ENCODE measurements around the gene TMOD2. TPM values are rescaled to one million over a fixed set of nuclear protein-coding genes. Genes with fewer than 3 reads are reported as not detected.
A peak's percentile ranks its signal among the peaks of the same experiment; 100 is the strongest.

The TMOD2 gene
- total and polyA plus RNA-seq, 2 donors (not counting 1 experiment from before 2014, with no cell fraction given), result 7.0 to 11.2 TPM

DNA sequence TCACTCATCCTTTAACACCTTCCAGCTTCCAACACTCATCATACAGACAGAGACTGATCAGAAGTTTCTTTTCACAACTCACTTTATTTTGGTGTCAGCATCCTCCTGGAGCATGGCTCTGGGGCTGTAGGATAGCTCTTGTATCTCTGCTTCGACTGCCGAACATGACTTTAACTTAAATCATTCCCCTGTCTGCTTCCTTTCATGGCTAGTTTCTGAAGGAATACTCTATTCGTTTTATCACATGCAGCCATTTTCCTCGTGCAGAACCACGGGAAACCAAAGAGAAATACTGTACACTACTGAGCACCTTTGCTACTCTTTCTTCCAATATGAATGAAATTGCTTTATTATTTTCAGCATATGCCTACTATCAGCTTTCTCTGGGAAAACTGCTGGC is 2.1 kb upstream of the TMOD2 start:
- Histone ChIP-seq H3K27me3 (ENCODE audit: control insufficient read depth, insufficient read depth, low read length) (peaks cover 20% of the 10 kb centered on the region), H3K4me2 (ENCODE audit: extremely low read depth, insufficient read depth, low read length) (no peak overlapping the region)

DNA sequence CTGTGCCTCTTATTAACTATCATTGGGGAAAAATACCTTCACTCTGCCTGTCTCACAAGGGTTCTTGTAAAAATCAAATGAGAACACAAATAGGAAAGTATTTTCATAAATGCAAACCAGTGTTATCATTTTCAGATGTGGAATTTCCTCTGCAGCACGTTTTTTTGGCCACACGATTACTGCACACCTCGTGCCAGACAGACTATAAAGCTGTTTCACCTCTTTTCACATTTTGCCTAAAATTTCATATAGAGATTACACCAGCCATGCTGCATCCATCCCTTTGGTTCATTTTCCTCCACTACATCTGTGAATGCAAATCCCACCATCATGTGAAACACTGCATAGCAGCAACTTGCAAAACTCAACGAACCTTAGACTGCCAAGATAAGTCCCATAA is 1.2 kb upstream of the TMOD2 start:
- Histone ChIP-seq H3K27ac (ENCODE audit: insufficient read depth, low read length) (no peak overlapping the region), H3K27me3 (ENCODE audit: control insufficient read depth, insufficient read depth, low read length) (peaks cover 20% of the 10 kb centered on the region), H3K9me3 (ENCODE audit: control insufficient read depth, insufficient read depth, low read depth, low read length) (no peaks in the 10 kb centered on the region), H3K79me2 (ENCODE audit: control insufficient read depth, insufficient read depth, low read length) (no peaks in the 10 kb centered on the region), H3K9ac (ENCODE audit: insufficient read depth, low read length) (no peak overlapping the region), H2AFZ (ENCODE audit: low read length) (no peak overlapping the region), H3K4me2 (ENCODE audit: extremely low read depth, insufficient read depth, low read length) (no peak overlapping the region), H3K4me1 (ENCODE audit: control insufficient read depth, extremely low read depth, insufficient read depth, low read length) (no peaks in the 10 kb centered on the region), H4K20me1 (ENCODE audit: control insufficient read depth, extremely low read depth, insufficient read depth, low read length) (no peaks in the 10 kb centered on the region), H3K36me3 (ENCODE audit: control insufficient read depth, insufficient read depth, low read length) (no peaks in the 10 kb centered on the region), H3K4me3 (replicated peaks in 1 of 4; ENCODE audit: control extremely low read depth in 1 of 4, insufficient read depth in 1 of 4, low read depth in 3 of 4, low read length in 4 of 4) (no peak overlapping the region)
- TF ChIP-seq, protein P1, sequence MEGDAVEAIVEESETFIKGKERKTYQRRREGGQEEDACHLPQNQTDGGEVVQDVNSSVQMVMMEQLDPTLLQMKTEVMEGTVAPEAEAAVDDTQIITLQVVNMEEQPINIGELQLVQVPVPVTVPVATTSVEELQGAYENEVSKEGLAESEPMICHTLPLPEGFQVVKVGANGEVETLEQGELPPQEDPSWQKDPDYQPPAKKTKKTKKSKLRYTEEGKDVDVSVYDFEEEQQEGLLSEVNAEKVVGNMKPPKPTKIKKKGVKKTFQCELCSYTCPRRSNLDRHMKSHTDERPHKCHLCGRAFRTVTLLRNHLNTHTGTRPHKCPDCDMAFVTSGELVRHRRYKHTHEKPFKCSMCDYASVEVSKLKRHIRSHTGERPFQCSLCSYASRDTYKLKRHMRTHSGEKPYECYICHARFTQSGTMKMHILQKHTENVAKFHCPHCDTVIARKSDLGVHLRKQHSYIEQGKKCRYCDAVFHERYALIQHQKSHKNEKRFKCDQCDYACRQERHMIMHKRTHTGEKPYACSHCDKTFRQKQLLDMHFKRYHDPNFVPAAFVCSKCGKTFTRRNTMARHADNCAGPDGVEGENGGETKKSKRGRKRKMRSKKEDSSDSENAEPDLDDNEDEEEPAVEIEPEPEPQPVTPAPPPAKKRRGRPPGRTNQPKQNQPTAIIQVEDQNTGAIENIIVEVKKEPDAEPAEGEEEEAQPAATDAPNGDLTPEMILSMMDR (conservative IDR thresholded peaks at IDR 0.05 in 1 of 2, IDR thresholded peaks at IDR 0.05 in 1 of 2; ENCODE audit: low read depth in 1 of 2, low read length in 2 of 2), result no peak
- TF ChIP-seq EZH2 (IDR thresholded peaks at IDR 0.05; ENCODE audit: low read length, missing control alignments), result no peak
- DNase-seq (ENCODE audit: low read depth in 2 of 2), result no peak

More for the DNA sequence above, 2.1 kb upstream of the TMOD2 start:
- TF ChIP-seq, protein P1 (conservative IDR thresholded peaks at IDR 0.05 in 1 of 2, IDR thresholded peaks at IDR 0.05 in 1 of 2; ENCODE audit: low read depth in 1 of 2, low read length in 2 of 2), result no peak
- no peak for TF ChIP-seq EZH2 (IDR thresholded peaks at IDR 0.05; ENCODE audit: low read length, missing control alignments)
- H3K9me3 ChIP-seq (ENCODE audit: control insufficient read depth, insufficient read depth, low read depth, low read length), result no peaks in the 10 kb centered on the region
- H2AFZ ChIP-seq (ENCODE audit: low read length), result no peak overlapping the region
- no peaks in the 10 kb centered on the region for H3K36me3 ChIP-seq (ENCODE audit: control insufficient read depth, insufficient read depth, low read length)
- no peaks in the 10 kb centered on the region for H4K20me1 ChIP-seq (ENCODE audit: control insufficient read depth, extremely low read depth, insufficient read depth, low read length)
- no peak overlapping the region for H3K9ac ChIP-seq (ENCODE audit: insufficient read depth, low read length)
- no peak for DNase-seq (ENCODE audit: low read depth in 2 of 2)
- no peak overlapping the region for H3K4me3 ChIP-seq (replicated peaks in 1 of 4; ENCODE audit: control extremely low read depth in 1 of 4, insufficient read depth in 1 of 4, low read depth in 3 of 4, low read length in 4 of 4)
- no peak overlapping the region for H3K27ac ChIP-seq (ENCODE audit: insufficient read depth, low read length)
- H3K79me2 ChIP-seq (ENCODE audit: control insufficient read depth, insufficient read depth, low read length), result no peaks in the 10 kb centered on the region
- H3K4me1 ChIP-seq (ENCODE audit: control insufficient read depth, extremely low read depth, insufficient read depth, low read length), result no peaks in the 10 kb centered on the region

DNA sequence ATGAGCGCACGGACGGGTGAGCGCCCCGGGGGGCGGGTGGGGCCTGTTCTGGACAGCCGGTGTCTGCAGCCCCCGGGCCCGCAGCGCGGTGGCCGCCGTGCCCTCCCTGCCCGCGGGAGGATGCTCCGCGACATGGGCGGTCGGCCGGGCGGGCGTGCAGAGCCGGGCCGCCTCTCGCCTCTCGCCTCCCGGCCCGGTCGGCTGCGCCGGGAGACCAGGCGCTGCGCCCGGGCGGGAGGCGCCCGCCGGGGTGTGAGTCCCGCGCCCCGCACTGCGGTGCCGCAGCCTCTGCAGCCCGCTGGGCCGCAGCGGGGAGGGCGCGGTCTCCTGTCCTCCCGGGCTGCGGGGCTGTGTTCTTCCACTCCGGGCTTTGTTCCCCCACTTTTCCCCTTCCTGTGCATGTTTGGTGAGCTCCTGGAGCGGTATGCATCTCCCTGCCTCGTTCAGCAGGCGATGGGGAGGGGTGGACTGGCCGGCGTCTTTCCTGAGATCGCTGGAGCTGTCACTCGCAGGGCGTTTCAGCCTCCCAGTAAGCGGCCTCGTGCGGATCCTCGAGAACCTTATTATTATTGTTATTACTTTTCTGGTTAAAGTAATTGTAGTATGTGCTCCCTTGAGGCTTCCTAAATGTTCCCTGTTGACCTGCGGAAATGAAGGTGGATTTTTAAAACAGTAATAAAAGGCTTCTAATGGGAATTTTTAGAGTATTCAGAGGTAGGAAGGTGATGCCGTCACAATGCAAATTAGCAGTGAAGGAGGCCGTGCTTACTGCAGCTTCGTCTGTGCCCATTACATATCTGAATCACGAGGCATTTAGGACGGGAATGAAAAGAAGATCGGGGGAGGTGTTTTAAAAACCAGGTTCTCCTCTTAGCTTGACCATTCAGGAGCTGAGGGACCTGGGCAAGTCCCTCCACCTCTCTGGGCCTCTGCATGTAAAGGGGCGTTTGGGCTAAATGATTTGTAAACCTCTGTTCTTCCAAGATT is 593 bp downstream of the TMOD2 start:
- H4K20me1 ChIP-seq (ENCODE audit: control insufficient read depth, extremely low read depth, insufficient read depth, low read length), result no peaks in the 10 kb centered on the region
- H3K36me3 ChIP-seq (ENCODE audit: control insufficient read depth, insufficient read depth, low read length), result no peaks in the 10 kb centered on the region
- peak overlapping the region; percentile 39 to 70 (median 60) for H3K4me3 ChIP-seq (replicated peaks in 1 of 4; ENCODE audit: control extremely low read depth in 1 of 4, insufficient read depth in 1 of 4, low read depth in 3 of 4, low read length in 4 of 4)
- peak overlapping the region; percentile 67 for H2AFZ ChIP-seq (ENCODE audit: low read length)
- peaks cover 20% of the 10 kb centered on the region for H3K27me3 ChIP-seq (ENCODE audit: control insufficient read depth, insufficient read depth, low read length)
- H3K4me2 ChIP-seq (ENCODE audit: extremely low read depth, insufficient read depth, low read length), result peak overlapping the region; percentile 9
- no peak overlapping the region for H3K9ac ChIP-seq (ENCODE audit: insufficient read depth, low read length)
- TF ChIP-seq EZH2 (IDR thresholded peaks at IDR 0.05; ENCODE audit: low read length, missing control alignments), result no peak
- TF ChIP-seq, protein P1 (conservative IDR thresholded peaks at IDR 0.05 in 1 of 2, IDR thresholded peaks at IDR 0.05 in 1 of 2; ENCODE audit: low read depth in 1 of 2, low read length in 2 of 2), result no peak
- no peaks in the 10 kb centered on the region for H3K4me1 ChIP-seq (ENCODE audit: control insufficient read depth, extremely low read depth, insufficient read depth, low read length)
- H3K9me3 ChIP-seq (ENCODE audit: control insufficient read depth, insufficient read depth, low read depth, low read length), result no peaks in the 10 kb centered on the region
- no peak overlapping the region for H3K27ac ChIP-seq (ENCODE audit: insufficient read depth, low read length)
- no peaks in the 10 kb centered on the region for H3K79me2 ChIP-seq (ENCODE audit: control insufficient read depth, insufficient read depth, low read length)
- peak; percentile 35 to 55 for DNase-seq (ENCODE audit: low read depth in 2 of 2)

Measured in fibroblast of lung (primary cell).